ENCODE data around the gene HS6ST3. TPM values are rescaled to one million over a fixed set of nuclear protein-coding genes. Genes with fewer than 3 reads are reported as not detected.

The HS6ST3 gene
- total RNA-seq, 1 experiment from 2014 or later = not detected

GRCh38 chr13:96539791-96540190 is 449.9 kb downstream of the HS6ST3 start:
- no peak for DNase-seq (ENCODE audit: low spot score)

- no peak for DNase-seq (ENCODE audit: low spot score)
Measured at GRCh38 chr13:96540670-96541069, 450.8 kb downstream of the HS6ST3 start.

GRCh38 chr13:96542986-96543385 is 453.1 kb downstream of the HS6ST3 start:
- DNase-seq (ENCODE audit: low spot score) = no peak

GRCh38 chr13:96544957-96545356 is 455.1 kb downstream of the HS6ST3 start:
- no peak for DNase-seq (ENCODE audit: low spot score)

GRCh38 chr13:96546463-96546862 is 456.6 kb downstream of the HS6ST3 start:
- no peak for DNase-seq (ENCODE audit: low spot score)

- no peak for DNase-seq (ENCODE audit: low spot score)
Measured at GRCh38 chr13:96551546-96551945, 461.6 kb downstream of the HS6ST3 start.

- DNase-seq (ENCODE audit: low spot score) = no peak
Measured at GRCh38 chr13:96552559-96552958, 462.7 kb downstream of the HS6ST3 start.

- DNase-seq (ENCODE audit: low spot score) = no peak
Measured at GRCh38 chr13:96553796-96554195, 463.9 kb downstream of the HS6ST3 start.

GRCh38 chr13:96573563-96573962 is 483.7 kb downstream of the HS6ST3 start:
- no peak for DNase-seq (ENCODE audit: low spot score)

GRCh38 chr13:96575423-96576320 is 485.8 kb downstream of the HS6ST3 start:
- DNase-seq (ENCODE audit: low spot score) = no peak

- no peak for DNase-seq (ENCODE audit: low spot score)
Measured at GRCh38 chr13:96581741-96582140, 491.8 kb downstream of the HS6ST3 start.

- DNase-seq (ENCODE audit: low spot score) = no peak
Measured at GRCh38 chr13:96615252-96615651, 525.3 kb downstream of the HS6ST3 start.

GRCh38 chr13:96617528-96617927 is 527.6 kb downstream of the HS6ST3 start:
- DNase-seq (ENCODE audit: low spot score) = no peak

GRCh38 chr13:96621634-96622183 is 531.8 kb downstream of the HS6ST3 start:
- no peak for DNase-seq (ENCODE audit: low spot score)

- DNase-seq (ENCODE audit: low spot score) = no peak
Measured at GRCh38 chr13:96629331-96629730, 539.4 kb downstream of the HS6ST3 start.

GRCh38 chr13:96632536-96633320 is 542.8 kb downstream of the HS6ST3 start:
- no peak for DNase-seq (ENCODE audit: low spot score)

GRCh38 chr13:96636001-96636709 is 546.2 kb downstream of the HS6ST3 start:
- no peak for DNase-seq (ENCODE audit: low spot score)

- DNase-seq (ENCODE audit: low spot score) = no peak
Measured at GRCh38 chr13:96637039-96637438, 547.1 kb downstream of the HS6ST3 start.

- DNase-seq (ENCODE audit: low spot score) = no peak
Measured at GRCh38 chr13:96646101-96646500, 556.2 kb downstream of the HS6ST3 start.

GRCh38 chr13:96646515-96647211 is 556.8 kb downstream of the HS6ST3 start:
- no peak for DNase-seq (ENCODE audit: low spot score)

- peak; percentile 36 for DNase-seq (ENCODE audit: low spot score)
Measured at GRCh38 chr13:96650301-96650886, 560.5 kb downstream of the HS6ST3 start.

Data from A172 (cell line).